IPS-18c (cell line): Measurements from ENCODE around the gene SAMMSON.

Source experiments
- H3K4me3 ChIP-seq: 2 replicates; pipeline ENCODE4 v1.7.0; 2013; ENCODE audit warnings: low read depth, mild to moderate bottlenecking, low read length, moderate library complexity; ENCODE audit not compliant: insufficient read depth
- H3K9me3 ChIP-seq: one replicate; pipeline ENCODE4 v1.6.1; 2013; ENCODE audit warnings: mild to moderate bottlenecking, low read length, moderate library complexity; ENCODE audit not compliant: control insufficient read depth, insufficient read depth

SAMMSON gene

GRCh38 chr3:70067860-70068521 is 68.5 kb downstream of the SAMMSON start:
- Histone ChIP-seq H3K9me3 (no peaks in the 10 kb centered on the region), H3K4me3 (no peak overlapping the region)

GRCh38 chr3:70069557-70069956 is 70.0 kb downstream of the SAMMSON start:
- H3K4me3 ChIP-seq = no peak overlapping the region

DNA sequence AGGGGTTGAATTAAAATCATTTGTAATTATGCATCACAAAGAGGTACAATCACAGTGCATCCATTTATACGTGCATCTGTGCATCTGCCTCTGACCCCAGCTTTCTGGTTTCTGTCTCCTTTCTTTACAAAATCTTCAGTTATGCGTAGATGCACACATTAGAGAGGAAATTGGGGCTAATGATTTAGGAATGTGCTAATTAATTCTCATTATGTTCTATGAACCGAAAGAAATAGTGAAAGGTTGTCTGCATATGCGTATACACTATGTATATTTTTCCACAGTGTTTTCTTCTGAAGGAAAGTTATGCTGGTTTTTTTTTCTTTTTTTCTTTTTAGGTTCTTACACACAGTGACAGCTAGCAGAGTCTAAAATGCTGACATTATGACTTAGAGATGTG is 71.6 kb downstream of the SAMMSON start:
- H3K4me3 ChIP-seq = no peak overlapping the region
- H3K9me3 ChIP-seq = no peaks in the 10 kb centered on the region

More at GRCh38 chr3:70069557-70069956, 70.0 kb downstream of the SAMMSON start:
- no peaks in the 10 kb centered on the region for H3K9me3 ChIP-seq

GRCh38 chr3:70072180-70072579 is 72.6 kb downstream of the SAMMSON start:
- no peaks in the 10 kb centered on the region for H3K9me3 ChIP-seq
- no peak overlapping the region for H3K4me3 ChIP-seq

GRCh38 chr3:70072754-70073153 is 73.2 kb downstream of the SAMMSON start:
- H3K9me3 ChIP-seq = no peaks in the 10 kb centered on the region
- no peak overlapping the region for H3K4me3 ChIP-seq

GRCh38 chr3:70075101-70075500 is 75.6 kb downstream of the SAMMSON start:
- Histone ChIP-seq H3K4me3 (no peak overlapping the region), H3K9me3 (peaks cover 2% of the 10 kb centered on the region)

DNA sequence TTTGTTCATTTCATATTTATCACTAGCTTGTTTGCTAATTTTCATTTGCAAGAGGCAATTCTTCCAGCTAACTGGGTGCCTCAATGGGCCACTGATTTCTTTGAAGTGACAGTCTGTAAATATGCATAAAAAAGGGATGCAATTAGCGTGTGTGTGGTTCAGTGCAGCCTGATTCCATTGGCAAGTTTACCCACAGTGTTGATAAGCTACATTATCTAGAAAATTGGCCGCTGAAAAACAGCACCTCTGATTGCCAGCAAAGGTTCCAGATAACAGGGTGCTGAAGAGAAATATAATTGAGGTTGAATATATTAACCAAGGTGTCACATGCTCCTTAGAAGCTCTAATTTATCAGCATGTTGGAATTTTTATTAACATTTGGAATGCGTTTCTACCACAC is 76.9 kb downstream of the SAMMSON start:
- Histone ChIP-seq H3K9me3 (peaks cover 2% of the 10 kb centered on the region), H3K4me3 (no peak overlapping the region)

DNA sequence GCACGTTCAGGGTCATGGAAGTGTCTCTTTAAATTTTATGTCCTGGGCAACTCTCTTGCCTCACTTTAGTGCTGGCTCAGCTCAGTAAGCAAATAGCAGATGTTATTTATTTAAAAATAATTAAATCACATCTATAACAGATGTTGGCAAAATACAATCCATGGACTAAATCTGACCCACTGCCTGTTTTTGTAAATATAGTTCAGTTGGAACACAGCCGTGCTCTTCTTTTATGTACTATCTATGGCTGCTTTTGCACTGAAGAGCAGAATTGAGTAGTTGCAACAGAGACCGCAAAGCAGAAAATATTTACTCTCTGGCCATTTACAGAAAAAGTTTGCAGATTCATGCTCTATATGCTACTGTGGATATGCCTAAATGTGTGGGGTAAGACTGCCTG is 79.2 kb downstream of the SAMMSON start:
- Histone ChIP-seq H3K4me3 (no peak overlapping the region), H3K9me3 (peaks cover 2% of the 10 kb centered on the region)

GRCh38 chr3:70085613-70086012 is 86.1 kb downstream of the SAMMSON start:
- no peaks in the 10 kb centered on the region for H3K9me3 ChIP-seq
- no peak overlapping the region for H3K4me3 ChIP-seq

DNA sequence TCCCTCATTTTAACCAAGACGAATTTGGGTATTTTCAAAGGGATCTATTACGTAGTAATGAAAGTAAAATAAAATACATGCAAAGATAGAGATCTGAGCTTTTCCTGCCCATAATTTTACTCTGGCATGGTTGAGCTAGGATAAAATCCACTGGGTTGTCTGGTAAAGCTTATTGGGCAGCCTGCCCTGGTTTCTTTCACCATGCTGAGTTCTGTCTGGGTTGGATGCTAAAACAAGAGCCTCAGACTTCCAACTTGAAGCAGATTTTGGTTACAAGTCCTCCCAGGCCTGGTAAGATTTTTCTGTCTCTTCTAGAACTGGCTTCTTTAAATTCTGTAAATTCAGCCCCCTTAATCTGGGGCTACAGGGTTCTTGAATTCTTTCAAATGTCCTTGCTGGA is 86.8 kb downstream of the SAMMSON start:
- Histone ChIP-seq H3K9me3 (no peaks in the 10 kb centered on the region), H3K4me3 (no peak overlapping the region)

GRCh38 chr3:70090322-70090913 is 90.9 kb downstream of the SAMMSON start:
- no peak overlapping the region for H3K4me3 ChIP-seq
- no peaks in the 10 kb centered on the region for H3K9me3 ChIP-seq

- H3K4me3 ChIP-seq = no peak overlapping the region
These were observed 94.7 kb downstream of the SAMMSON start for GRCh38 chr3:70094197-70094596.

DNA sequence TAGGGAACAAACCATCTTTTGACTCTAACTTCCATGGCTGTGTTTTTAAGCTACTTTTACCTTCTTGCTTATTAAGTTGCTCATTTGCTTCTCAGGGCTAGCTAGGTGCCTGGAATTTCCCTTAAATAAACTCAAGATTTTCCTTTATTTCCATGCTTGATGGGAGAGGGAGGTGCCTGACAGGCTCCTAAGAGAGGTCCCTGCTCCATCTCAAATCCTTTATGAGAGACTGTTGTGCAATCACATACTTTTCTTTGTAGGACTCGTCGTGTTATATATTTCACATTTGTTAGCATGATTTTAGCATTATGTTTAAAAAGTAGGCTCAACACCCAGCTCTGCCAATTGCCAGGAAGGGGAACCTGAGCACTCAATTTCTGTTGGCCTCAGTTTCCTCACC is 95.7 kb downstream of the SAMMSON start:
- H3K9me3 ChIP-seq = no peaks in the 10 kb centered on the region
- no peak overlapping the region for H3K4me3 ChIP-seq

More at GRCh38 chr3:70094197-70094596, 94.7 kb downstream of the SAMMSON start:
- no peaks in the 10 kb centered on the region for H3K9me3 ChIP-seq

DNA sequence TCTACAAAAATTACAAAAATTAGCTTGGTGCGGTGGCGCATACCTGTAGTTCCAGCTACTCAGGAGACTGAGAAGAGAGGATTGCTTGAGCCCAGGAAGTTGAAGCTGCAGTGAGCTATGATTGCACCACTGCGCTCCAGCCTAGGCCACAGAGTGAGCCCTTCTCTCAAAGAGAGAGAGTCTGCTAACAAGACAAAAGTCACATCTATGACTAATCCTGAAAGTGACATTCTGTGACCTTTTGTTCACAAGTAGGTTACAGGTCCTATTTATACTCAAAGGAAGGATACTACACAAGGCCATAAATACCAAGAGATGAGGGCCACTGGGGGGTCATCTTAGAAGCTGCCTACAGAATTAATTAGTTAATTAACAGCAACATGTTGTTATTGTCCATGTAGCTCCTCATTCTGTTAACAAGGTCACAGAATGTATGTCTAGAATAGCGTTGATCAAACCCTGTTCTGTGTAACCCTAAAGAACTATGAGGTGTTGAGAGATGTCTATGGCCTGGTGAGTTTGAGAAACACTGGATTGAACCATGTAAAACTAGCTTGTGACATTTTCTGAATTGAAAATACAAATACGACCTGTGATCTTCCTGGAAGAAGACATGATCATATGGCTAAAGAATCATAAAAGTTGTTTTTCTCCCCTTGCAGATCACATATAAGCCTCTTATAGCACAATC is 97.0 kb downstream of the SAMMSON start:
- H3K9me3 ChIP-seq = no peaks in the 10 kb centered on the region
- no peak overlapping the region for H3K4me3 ChIP-seq

DNA sequence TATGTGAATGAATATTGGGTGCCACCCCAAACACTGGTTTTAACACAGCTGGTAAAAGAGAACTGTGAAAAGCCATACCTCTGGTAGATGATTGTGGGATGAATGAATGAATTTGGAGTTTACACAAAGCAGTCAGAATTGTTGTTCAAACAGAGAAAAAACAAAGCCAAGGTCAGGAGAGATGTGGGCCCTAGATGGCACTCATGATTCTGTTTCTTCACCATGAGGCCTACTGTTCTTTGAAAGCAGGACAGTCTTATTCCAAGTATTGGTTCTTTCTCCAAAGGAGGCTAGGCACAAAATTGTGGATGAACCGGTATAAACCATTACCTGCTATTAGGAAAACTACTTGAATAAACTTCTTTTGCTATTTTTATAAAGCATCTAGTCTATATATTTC is 97.6 kb downstream of the SAMMSON start:
- Histone ChIP-seq H3K9me3 (no peaks in the 10 kb centered on the region), H3K4me3 (no peak overlapping the region)

GRCh38 chr3:70108072-70108471 is 108.5 kb downstream of the SAMMSON start:
- H3K9me3 ChIP-seq = no peaks in the 10 kb centered on the region
- H3K4me3 ChIP-seq = no peak overlapping the region

GRCh38 chr3:70108546-70108945 is 109.0 kb downstream of the SAMMSON start:
- H3K9me3 ChIP-seq = no peaks in the 10 kb centered on the region
- H3K4me3 ChIP-seq = no peak overlapping the region

DNA sequence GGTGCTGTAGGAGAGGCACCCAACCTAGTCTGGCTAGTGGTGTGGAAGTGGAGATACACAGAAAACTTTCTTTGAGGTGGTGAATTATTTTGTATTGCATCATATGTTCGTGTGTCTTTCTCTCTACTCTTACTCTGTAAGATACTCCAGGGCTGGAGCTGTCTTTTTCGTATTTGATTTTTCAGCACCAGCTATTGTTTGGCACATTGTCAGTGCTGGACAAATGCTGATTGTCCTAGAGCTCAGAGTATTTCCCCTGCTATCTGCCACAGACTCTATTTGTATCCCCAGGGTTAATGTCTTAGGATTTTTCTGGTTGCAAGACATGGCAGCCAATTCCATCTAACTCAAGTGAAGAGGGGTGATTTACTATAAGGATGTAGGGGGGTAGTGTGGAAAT is 110.5 kb downstream of the SAMMSON start:
- no peak overlapping the region for H3K4me3 ChIP-seq
- H3K9me3 ChIP-seq = no peaks in the 10 kb centered on the region
